Right cardiac atrium (tissue), 5 donors: Measurements from ENCODE around the gene NMT1. TPM values are rescaled to one million over a fixed set of nuclear protein-coding genes. Genes with fewer than 3 reads are reported as not detected.
A peak's percentile ranks its signal among the peaks of the same experiment; 100 is the strongest.

ENCODE experiments used
- ATAC-seq, 2 donors: fragments of 200-7000 bp; cut with Tn5 transposase; one replicate each; pipeline versions ENCODE4 v1.8.0 to v1.9.1; 2020; ENCODE audit warnings: moderate library complexity in 2 of 2, mild to moderate bottlenecking in 1 of 2
- DNase-seq, 3 donors: peaks; one replicate each; pipeline ENCODE4 v3.0.0-alpha.2; 2020
- H3K27ac ChIP-seq: one replicate; pipeline ENCODE4 v1.5.1; 2013; ENCODE audit warnings: mild to moderate bottlenecking, low read length, control low read depth, moderate library complexity
- H3K27me3 ChIP-seq: one replicate; pipeline ENCODE4 v1.6.1; 2013; ENCODE audit not compliant: control insufficient read depth, insufficient read depth
- H3K4me1 ChIP-seq: one replicate; pipeline ENCODE4 v1.6.1; 2013; ENCODE audit warnings: low read length; ENCODE audit not compliant: control insufficient read depth, insufficient read depth
- H3K4me3 ChIP-seq: one replicate; pipeline ENCODE4 v1.5.1; 2013; ENCODE audit warnings: low read length, control low read depth
- H3K9me3 ChIP-seq: one replicate; pipeline ENCODE4 v1.6.1; 2013; ENCODE audit warnings: low read length; ENCODE audit not compliant: control insufficient read depth
- WGBS: extraction: QIAGEN DNeasy Blood & Tissue Kit; methylation state at CpG from one replicate; pipeline ENCODE4 v1.1.7; 2013; 5-methylcytosine and 5-hydroxymethylcytosine counted together
- intact Hi-C, 4 donors: fragments of 100-400 bp; cut with DNase I; formaldehyde crosslinking; loops; one replicate each; pipeline versions ENCODE4 v1.11.0 to v1.14.0; 2022 to 2023
- polyA plus RNA-seq: library from polyadenylated mRNA; stranded (reverse); fragments of 200-250 nt; gene quantifications from one replicate; pipeline ENCODE4 v1.2.3, GENCODE V29; 2013
- total RNA-seq, 4 donors: library from RNA; stranded (reverse); fragmentation: NEBNext Ultra II Directional; extraction: Animal tissue kit (Norgen Biotek cat#: 25700); gene quantifications; one replicate each; pipeline ENCODE4 v1.2.1, GENCODE V29; 2021
- donor health status: healthy with polysubstance abuse.
- donor health status: DM: no; HTN: yes; CAD: no.
- donor health status: DM: no; HTN: no; CAD: no.
- donor health status: DM: no; HTN: yes; CAD: no; lungs with severe emphysema.
- donor health status: DM: yes; HTN: yes; CAD: no.

The NMT1 gene
- total and polyA plus RNA-seq, 5 donors: 33.4 to 105 (median 66.5) TPM

DNA sequence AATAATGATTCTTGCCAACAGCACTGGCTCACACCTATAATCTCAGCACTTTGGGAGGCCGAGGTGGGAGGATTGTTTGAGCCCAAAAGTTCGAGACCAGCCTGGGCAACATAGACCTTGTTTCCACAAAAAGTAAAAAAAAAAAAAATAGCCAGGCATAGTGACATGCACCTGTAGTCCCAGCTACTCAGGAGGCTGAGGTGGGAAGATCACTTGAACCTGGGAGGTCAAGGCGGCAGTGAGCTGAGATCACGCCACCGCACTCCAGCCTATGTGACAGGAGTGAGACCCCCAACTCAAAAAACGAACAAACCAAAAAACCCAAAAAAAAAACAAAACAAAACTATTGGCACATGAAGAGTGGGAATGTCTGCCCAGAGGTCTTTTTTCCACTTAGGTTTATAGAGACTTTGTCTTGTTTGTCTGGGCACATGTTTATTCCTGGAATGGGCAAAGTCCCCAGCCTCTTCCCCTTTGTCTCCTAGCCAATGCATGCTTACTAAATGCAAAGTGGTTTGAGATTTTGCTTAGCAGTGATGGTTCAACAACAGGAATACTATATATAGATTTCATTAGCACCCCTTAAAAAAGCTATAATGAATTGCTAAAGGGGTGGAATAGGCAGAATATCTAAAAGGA lies 25.9 kb downstream of the NMT1 start:
- Histone ChIP-seq H3K9me3 (no peaks in the 10 kb centered on the region), H3K27me3 (no peaks in the 10 kb centered on the region), H3K4me3 (no peak overlapping the region), H3K27ac (no peak overlapping the region), H3K4me1 (peaks cover 2% of the 10 kb centered on the region)
- no peak for DNase-seq
- WGBS: 93% methylated on average over 6 of the region's 6 CpGs
- intact Hi-C loops: no loop called here
- no peak for ATAC-seq

DNA sequence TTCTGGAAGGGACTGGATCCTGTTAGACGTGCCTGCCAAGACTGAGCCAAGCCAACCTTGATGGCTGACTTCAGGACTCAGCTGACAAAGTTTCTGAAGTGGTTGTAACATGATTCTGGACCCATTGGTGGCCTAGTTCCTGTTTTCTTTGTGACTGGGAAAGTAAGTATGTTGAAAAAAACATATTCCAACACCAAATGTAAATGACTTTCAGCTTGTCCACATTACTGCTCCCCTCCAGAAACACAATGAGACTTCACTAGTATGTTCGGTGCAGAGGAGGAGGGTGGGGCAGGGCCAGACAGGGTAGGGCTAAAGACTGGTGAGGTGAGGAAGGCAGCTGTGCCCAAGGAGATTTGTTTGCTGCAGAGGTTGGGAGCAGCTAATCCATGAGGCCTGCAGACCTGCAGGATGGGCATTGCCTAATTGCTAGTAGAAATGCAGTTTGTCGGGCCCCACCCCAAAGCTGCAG lies 26.4 kb downstream of the NMT1 start:
- ATAC-seq: peak; percentile 15 to 28
- Histone ChIP-seq H3K27ac (peak overlapping the region; percentile 63), H3K4me3 (no peak overlapping the region), H3K4me1 (peaks cover 5% of the 10 kb centered on the region), H3K27me3 (no peaks in the 10 kb centered on the region), H3K9me3 (no peaks in the 10 kb centered on the region)
- 65% methylated on average over 3 of the region's 3 CpGs for WGBS
- DNase-seq: no peak
- intact Hi-C loops: no loop called here

- intact Hi-C loops: no loop called here
- Histone ChIP-seq H3K4me3 (no peak overlapping the region), H3K27ac (peak overlapping the region; percentile 63), H3K27me3 (no peaks in the 10 kb centered on the region), H3K4me1 (peaks cover 5% of the 10 kb centered on the region), H3K9me3 (no peaks in the 10 kb centered on the region)
- no peak for ATAC-seq
- DNase-seq: no peak
- WGBS: 93% methylated on average over 5 of the region's 5 CpGs
Observed at GRCh38 chr17:45087978-45088377, 26.9 kb downstream of the NMT1 start.

- no peak for DNase-seq
- Histone ChIP-seq H3K4me1 (peaks cover 8% of the 10 kb centered on the region), H3K4me3 (no peak overlapping the region), H3K27ac (no peak overlapping the region), H3K9me3 (no peaks in the 10 kb centered on the region), H3K27me3 (no peaks in the 10 kb centered on the region)
- no peak for ATAC-seq
- intact Hi-C loops: no loop called here
- WGBS: 85% methylated on average over 3 of the region's 3 CpGs
Observed at GRCh38 chr17:45088741-45089140, 27.6 kb downstream of the NMT1 start.

GRCh38 chr17:45090711-45091110 lies 29.6 kb downstream of the NMT1 start:
- peaks cover 10% of the 10 kb centered on the region for H3K4me1 ChIP-seq
- intact Hi-C loops: loop anchor here in 3 of 4 donors (10.0 kb wide), 3 partner anchors 46 to 176 kb away; partner anchors contain the start of gene GFAP (in 2 of the 3)
- WGBS: 95% methylated on average over 3 of the region's 3 CpGs
- H3K9me3 ChIP-seq: no peaks in the 10 kb centered on the region
- ATAC-seq: no peak
- no peaks in the 10 kb centered on the region for H3K27me3 ChIP-seq
- no peak for DNase-seq
- no peak overlapping the region for H3K4me3 ChIP-seq
- H3K27ac ChIP-seq: no peak overlapping the region

DNA sequence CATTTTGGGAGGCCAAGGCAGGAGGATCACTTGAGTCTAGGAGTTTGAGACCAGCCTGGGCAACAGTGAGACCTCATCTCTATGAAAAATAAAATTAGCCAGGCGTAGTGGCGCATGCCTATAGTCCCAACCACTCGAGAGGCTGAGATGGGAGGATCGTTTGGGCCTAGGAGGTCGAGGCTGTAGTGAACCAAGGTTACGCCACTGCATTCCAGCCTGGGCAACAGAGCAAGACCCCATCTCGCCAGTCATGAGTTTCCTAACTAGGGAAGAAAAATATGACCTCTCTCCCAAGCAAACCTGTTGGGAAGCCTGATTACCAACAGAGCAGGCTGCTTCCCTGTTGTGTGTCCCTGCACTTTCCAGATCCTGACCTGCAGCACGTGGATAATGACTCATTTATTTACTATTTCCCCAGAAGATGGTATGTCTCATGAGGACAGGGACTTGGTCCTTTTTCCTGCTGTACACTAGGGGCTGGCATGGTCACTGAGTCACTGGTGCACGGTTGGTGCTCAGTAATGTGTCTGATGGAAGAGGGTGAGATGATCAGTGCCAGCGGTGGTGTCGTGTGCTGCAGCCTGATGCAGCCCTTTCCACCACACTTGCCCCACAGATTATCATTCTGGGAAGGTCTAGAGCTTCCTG lies 30.8 kb downstream of the NMT1 start:
- Histone ChIP-seq H3K27ac (peak overlapping the region; percentile 94), H3K4me3 (no peak overlapping the region), H3K27me3 (no peaks in the 10 kb centered on the region), H3K9me3 (no peaks in the 10 kb centered on the region), H3K4me1 (peaks cover 10% of the 10 kb centered on the region)
- 87% methylated on average over 11 of the region's 11 CpGs for WGBS
- intact Hi-C loops: loop anchor here in 3 of 4 donors (10.0 kb wide), 3 partner anchors 47 to 177 kb away; partner anchors contain the start of gene GFAP (in 2 of the 3)
- DNase-seq (no peak), ATAC-seq (no peak)

GRCh38 chr17:45092911-45093430 lies 31.9 kb downstream of the NMT1 start:
- H3K4me3 ChIP-seq: no peak overlapping the region
- intact Hi-C loops: loop anchor here in 3 of 4 donors (10.0 kb wide), 3 partner anchors 48 to 178 kb away; partner anchors contain the start of gene GFAP (in 2 of the 3)
- H3K27ac ChIP-seq: peak overlapping the region; percentile 94
- peak; percentile 97 for ATAC-seq
- H3K4me1 ChIP-seq: peaks cover 7% of the 10 kb centered on the region
- peak; percentile 90 to 94 (median 90) for DNase-seq
- 34% methylated on average over 6 of the region's 6 CpGs for WGBS
- H3K9me3 ChIP-seq: no peaks in the 10 kb centered on the region
- H3K27me3 ChIP-seq: no peaks in the 10 kb centered on the region

DNA sequence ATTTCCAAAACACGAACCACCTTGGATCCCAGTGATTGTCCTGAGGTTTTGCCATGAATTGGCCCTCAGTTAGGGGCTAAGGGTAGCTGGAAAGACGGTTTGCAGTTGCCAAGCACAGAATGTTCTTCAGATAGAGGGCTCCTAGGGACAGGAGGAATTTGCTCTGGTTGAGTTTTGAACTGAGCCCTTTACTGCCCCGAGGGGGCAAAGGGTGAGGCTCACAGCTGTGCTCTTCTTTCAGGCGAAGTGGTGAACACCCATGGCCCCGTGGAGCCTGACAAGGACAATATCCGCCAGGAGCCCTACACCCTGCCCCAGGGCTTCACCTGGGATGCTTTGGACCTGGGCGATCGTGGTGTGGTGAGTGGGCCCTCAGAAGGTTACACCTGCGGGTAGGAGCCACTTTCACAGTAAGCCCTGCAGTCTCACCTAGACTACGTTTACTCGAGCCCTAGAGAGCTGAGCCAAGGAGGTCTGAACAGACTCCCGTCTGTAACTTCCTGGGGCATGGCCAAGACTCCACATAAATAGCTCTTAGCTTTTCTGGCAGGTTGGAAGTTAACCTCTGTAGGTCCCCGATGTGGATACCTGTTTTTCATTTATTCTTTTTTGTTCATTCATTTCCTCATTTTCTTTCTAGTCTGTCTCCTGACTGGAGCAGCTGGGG lies 32.5 kb downstream of the NMT1 start:
- no peaks in the 10 kb centered on the region for H3K9me3 ChIP-seq
- intact Hi-C loops: loop anchor here in 3 of 4 donors (10.0 kb wide), 3 partner anchors 49 to 179 kb away; partner anchors contain the start of gene GFAP (in 2 of the 3)
- 52% methylated on average over 13 of the region's 13 CpGs for WGBS
- H3K27ac ChIP-seq: peak overlapping the region; percentile 94
- ATAC-seq (peak; percentile 72 to 83), DNase-seq (peak in 2 of 3 donors; percentile 57 to 85)
- peaks cover 7% of the 10 kb centered on the region for H3K4me1 ChIP-seq
- H3K4me3 ChIP-seq: no peak overlapping the region
- H3K27me3 ChIP-seq: no peaks in the 10 kb centered on the region

- Histone ChIP-seq H3K4me1 (peaks cover 7% of the 10 kb centered on the region), H3K27ac (peak overlapping the region; percentile 47), H3K9me3 (no peaks in the 10 kb centered on the region), H3K4me3 (no peak overlapping the region), H3K27me3 (no peaks in the 10 kb centered on the region)
- intact Hi-C loops: loop anchor here (5.0 to 10.0 kb wide), 4 partner anchors 36 to 181 kb away; partner anchors contain the start of genes PLCD3 (in 3 of the 4) and GFAP (in 2 of the 4)
- 69% methylated on average over 3 of the region's 3 CpGs for WGBS
- ATAC-seq (no peak), DNase-seq (peak in 1 of 3 donors; percentile 26)
Observed at GRCh38 chr17:45096141-45096540, 35.0 kb downstream of the NMT1 start.

GRCh38 chr17:45096926-45097325 lies 35.8 kb downstream of the NMT1 start:
- Histone ChIP-seq H3K4me3 (no peak overlapping the region), H3K4me1 (peaks cover 7% of the 10 kb centered on the region), H3K9me3 (no peaks in the 10 kb centered on the region), H3K27me3 (no peaks in the 10 kb centered on the region), H3K27ac (no peak overlapping the region)
- intact Hi-C loops: loop anchor here (5.0 to 10.0 kb wide), 4 partner anchors 35 to 182 kb away; partner anchors contain the start of genes PLCD3 (in 3 of the 4) and GFAP (in 2 of the 4)
- DNase-seq (peak in 2 of 3 donors; percentile 29 to 33), ATAC-seq (no peak)
- WGBS: 91% methylated on average over 11 of the region's 11 CpGs
